Hematopoietic multipotent progenitor cell treated with erythropoietin and hydrocortisone succinate and interleukin-3 and kit ligand, for 15 days (in vitro differentiated cells): ENCODE data around the gene ARHGAP6.

ENCODE experiments used
- DNase-seq: peaks from one replicate; pipeline ENCODE4 v3.0.0-alpha.2; 2015; ENCODE audit warnings: low spot score

The ARHGAP6 gene

DNA sequence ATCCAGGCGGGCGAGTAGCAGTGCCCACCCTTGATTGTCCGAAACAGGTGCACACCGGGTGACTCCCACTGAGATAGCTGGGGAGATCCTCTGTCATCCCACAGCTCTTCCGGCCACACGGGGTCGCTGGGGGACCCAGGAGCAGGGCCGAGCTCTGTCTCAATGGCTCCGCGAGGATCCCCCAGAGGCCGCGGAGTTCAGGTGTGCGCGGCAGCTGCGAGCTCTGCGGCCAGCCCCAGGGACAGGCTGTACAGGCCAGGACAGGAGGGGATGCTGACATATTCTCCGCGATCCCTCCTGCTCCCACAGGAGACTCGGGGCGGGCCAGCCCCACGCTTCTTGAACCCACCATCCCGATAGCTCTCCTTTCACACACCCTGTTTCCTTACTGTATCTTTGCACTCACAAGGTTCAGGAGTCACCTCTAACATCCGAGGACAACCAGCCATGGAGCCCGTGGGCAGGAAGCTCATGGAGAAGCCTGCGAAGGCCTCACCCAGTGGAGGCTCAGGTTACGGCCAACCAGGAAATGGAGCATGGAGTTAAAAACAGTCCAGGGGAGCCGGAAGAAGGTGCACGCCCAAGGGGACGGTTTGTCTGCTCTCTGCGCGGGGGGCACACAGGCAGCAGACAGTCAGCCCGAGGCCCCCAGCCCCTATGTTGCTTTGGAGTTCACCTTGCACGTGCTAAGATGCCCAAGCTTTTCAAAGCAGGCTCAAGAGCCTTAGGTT is 450.4 kb downstream of the ARHGAP6 start:
- no peak for DNase-seq

GRCh38 chrX:11214346-11215190 is 451.2 kb downstream of the ARHGAP6 start:
- DNase-seq, result no peak

GRCh38 chrX:11212741-11213140 is 453.0 kb downstream of the ARHGAP6 start:
- DNase-seq, result no peak

DNA sequence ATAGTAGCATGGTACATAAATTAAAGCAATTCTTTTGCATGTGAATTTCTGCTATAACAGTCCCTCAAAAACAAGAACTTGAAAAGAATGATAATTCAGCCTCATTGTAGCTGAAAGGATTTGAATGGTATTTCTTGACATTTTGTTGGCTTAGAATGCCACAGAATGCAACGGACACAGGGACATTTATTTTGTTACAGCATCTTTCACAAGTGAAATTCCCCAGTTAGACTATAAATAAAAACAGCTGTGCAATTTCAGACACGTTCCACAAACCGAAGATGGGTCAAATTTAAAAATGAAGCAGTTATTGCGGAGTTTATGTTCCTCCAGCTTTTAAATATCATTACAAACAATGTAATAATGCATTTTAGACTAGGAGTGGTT is 455.3 kb downstream of the ARHGAP6 start:
- DNase-seq, result no peak

GRCh38 chrX:11209798-11210414 is 455.8 kb downstream of the ARHGAP6 start:
- DNase-seq, result no peak

GRCh38 chrX:11206716-11207115 is 459.0 kb downstream of the ARHGAP6 start:
- DNase-seq, result no peak

DNA sequence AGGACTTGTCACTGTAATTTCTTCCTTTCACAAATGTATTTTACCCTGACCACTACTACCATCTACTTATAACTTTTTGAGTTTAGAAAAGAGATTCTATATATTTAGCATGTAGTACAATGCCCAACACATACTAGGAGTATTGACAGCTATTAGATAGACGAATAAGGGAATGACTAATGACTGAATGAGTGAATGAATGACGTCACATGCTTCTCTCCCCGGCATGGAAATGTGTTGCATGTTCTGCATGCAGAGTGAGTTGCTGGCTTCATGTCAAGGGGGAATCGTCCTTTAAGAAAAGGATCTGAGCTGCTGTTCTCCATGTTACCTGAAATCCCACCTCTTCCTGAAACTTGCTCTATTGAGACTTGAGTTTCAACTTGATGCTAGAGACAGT is 459.9 kb downstream of the ARHGAP6 start:
- DNase-seq, result no peak

- no peak for DNase-seq
Observed at GRCh38 chrX:11197671-11198070, 468.0 kb downstream of the ARHGAP6 start.

- DNase-seq, result no peak
Observed at GRCh38 chrX:11196476-11196875, 469.2 kb downstream of the ARHGAP6 start.

- DNase-seq, result no peak
Observed at GRCh38 chrX:11193035-11193469, 472.7 kb downstream of the ARHGAP6 start.

DNA sequence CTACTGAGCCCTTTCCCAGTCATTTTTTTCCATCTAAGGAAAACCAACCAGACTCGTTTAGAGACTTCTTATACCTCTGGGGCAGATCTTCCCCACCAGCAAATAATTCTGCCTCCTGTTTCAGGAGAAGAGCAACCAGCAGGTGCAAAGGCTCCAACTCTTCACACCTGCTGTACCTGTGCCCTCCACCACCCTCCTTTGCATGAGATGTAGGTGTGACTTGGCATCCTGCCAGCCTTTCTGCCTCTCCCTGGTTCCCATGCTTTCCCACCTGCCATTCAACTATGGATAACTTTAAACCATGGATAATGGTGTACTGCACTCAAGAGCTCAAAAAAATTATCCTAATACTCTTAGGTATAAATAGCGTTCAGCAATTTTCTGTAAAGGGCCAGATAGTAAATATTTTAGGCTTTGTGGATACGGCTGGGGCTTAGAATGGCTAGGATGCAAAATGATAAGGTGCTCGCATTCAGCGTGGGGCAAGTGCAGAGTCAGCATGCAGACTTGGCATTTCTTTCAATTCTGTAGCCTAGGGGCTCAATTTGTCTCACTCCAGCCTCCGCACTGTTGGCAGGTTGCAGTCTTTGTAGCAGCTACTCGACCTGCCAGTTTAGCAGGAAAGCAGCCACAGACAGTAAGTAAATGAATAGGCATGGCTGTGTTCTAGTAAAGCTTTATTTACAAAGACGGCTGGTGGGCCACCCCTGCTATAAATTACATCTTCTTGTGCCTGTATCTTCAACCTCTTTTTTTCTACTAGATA is 474.8 kb downstream of the ARHGAP6 start:
- no peak for DNase-seq

DNA sequence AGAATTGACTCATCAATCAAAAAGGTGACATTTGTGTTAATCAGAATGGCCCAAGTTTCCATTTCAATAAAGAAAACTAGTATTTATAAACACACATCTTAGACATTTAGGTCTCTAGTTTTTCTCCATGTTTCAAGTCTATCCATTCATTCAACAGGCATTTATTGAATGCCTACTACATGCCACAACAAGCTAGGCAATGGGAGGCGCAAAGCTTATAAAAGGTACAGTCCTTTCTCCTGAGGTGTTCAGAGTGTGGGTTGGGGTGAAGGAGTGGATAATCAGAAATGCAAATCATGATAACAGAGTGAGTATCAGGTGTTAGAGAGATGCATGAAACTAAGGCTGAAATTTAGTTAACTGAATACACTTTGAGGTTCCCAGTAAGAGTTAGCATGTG is 476.6 kb downstream of the ARHGAP6 start:
- DNase-seq, result no peak

DNA sequence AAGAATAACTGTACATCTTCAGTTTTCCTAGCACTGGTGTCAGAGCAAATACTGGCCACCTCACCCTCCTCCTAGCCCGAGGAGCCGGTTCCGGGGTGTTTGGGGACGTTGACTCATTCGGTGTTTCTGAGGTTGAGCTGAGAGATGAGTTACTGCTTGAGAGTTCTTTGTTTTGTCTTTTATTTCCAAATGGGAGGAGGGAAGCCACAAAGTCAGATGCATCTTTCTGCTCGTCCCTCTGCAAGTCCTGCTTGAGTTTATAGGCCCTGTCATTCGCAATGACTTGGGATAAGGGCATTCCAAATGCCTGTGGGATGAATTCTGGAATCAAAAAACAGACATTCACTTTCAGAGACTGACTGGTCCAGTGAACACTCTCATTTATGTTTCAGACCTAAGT is 477.1 kb downstream of the ARHGAP6 start:
- DNase-seq, result no peak

DNA sequence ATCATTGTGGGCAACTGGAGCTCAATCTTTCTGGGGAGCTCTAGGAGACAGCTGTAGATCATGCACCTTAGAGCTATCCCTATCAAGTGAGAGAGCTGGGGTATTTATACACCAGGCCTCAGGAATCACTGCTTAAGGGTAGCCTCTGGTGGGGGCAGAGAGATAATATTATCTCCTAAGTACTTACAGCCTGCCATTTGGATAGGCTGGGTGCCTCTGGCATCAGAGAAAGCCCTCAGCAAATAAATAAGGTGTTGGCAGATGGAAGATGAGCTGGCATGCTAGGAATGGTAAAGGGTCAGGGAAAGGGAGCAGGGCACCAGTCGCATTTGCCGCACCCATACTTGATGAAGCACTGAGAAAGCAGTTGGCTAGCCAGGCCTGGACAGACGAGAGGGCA is 478.7 kb downstream of the ARHGAP6 start:
- no peak for DNase-seq

- no peak for DNase-seq
Observed at GRCh38 chrX:11185861-11186260, 479.9 kb downstream of the ARHGAP6 start.

GRCh38 chrX:11180571-11180970 is 485.1 kb downstream of the ARHGAP6 start:
- no peak for DNase-seq

GRCh38 chrX:11172415-11172814 is 493.3 kb downstream of the ARHGAP6 start:
- no peak for DNase-seq

DNA sequence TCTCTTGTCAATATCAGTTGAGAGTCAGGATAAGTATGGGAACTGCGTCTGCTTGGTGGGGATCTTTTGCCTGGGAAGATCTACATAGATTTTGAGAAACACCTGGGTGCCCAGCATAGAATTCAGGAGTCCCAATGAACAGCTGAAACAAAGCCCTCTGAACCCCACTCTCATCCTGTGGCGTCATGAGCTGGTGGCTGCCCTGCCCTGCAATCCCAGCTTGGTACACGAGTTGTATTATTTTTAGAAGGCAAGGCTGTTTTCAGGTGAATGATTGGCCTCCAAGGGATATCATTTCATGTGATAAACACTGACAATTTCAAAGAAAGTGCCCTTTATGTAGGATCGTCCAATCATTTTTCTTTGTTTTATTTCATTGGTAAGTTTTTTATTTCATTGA is 493.8 kb downstream of the ARHGAP6 start:
- no peak for DNase-seq

GRCh38 chrX:11164433-11164832 is 501.3 kb downstream of the ARHGAP6 start:
- DNase-seq, result no peak

- no peak for DNase-seq
Observed at GRCh38 chrX:11159149-11159548, 506.6 kb downstream of the ARHGAP6 start.

GRCh38 chrX:11151799-11152559 is 513.7 kb downstream of the ARHGAP6 start:
- DNase-seq, result peak; percentile 27
